GM12878 (cell line): ENCODE measurements around the gene HTT-AS. TPM values are rescaled to one million over a fixed set of nuclear protein-coding genes. Genes with fewer than 3 reads are reported as not detected.

ENCODE experiments used
- IRF4 ChIP-seq: IDR thresholded peaks from 2 replicates; pipeline ENCODE4 v1.6.1; 2011; ENCODE audit warnings: low read depth, low read length
- MXI1 ChIP-seq: fragments of 150-350 bp; IDR thresholded peaks from 2 replicates; pipeline ENCODE4 v1.6.1; 2011; ENCODE audit warnings: low read depth, mild to moderate bottlenecking, inconsistent platforms, low read length, improper control_type of control experiment
- NFYB ChIP-seq: IDR thresholded peaks from 2 replicates; pipeline ENCODE4 v1.6.1; 2011; ENCODE audit warnings: low read depth, mild to moderate bottlenecking, low read length, improper control_type of control experiment, moderate library complexity; ENCODE audit not compliant: insufficient read depth
- RELA ChIP-seq: fragments of 450-650 bp; IDR thresholded peaks from 2 replicates; pipeline ENCODE4 v1.8.0; 2014; ENCODE audit warnings: borderline replicate concordance; ENCODE audit not compliant: partially characterized antibody
- STAT3 ChIP-seq: IDR thresholded peaks from 2 replicates; pipeline ENCODE4 v1.6.1; 2011; ENCODE audit warnings: low read depth, low read length, improper control_type of control experiment
- TBL1XR1 ChIP-seq: IDR thresholded peaks from 2 replicates; pipeline ENCODE4 v1.6.1; 2012; ENCODE audit warnings: low read depth, low read length, improper control_type of control experiment
- ZNF217 ChIP-seq: fragments of 450-650 bp; IDR thresholded peaks from 2 replicates; pipeline ENCODE4 v1.6.1; 2017; ENCODE audit warnings: antibody characterized with exemption, mild to moderate bottlenecking
- ZZZ3 ChIP-seq: IDR thresholded peaks from 2 replicates; pipeline ENCODE4 v1.6.1; 2011; ENCODE audit warnings: low read depth; ENCODE audit not compliant: control insufficient read depth, insufficient read length
- polyA plus RNA-seq, 11 experiments: library from polyadenylated mRNA; depleted of rRNA in 4 of 11; unstranded in 6 of 11; stranded (reverse) in 5 of 11; fragments of >200 nt; fragmentation: Nextera tagmentation in 4 of 11; fragmentation: Illumina TruSeq in 1 of 11; extraction: Ambion mirVana in 4 of 11; extraction: Trizol in 1 of 11; gene quantifications; 1 replicate in 1 of 11; 2 replicates in 10 of 11; pipeline versions ENCODE4 v1.2.1 to v1.2.3, GENCODE V29; 2011 to 2016; ENCODE audit warnings: inconsistent platforms in 2 of 11, missing spikeins in 2 of 11, low read depth in 1 of 11
- total RNA-seq, 4 experiments: library from RNA; depleted of rRNA in 3 of 4; stranded (reverse); fragments of >200 nt in 3 of 4; fragmentation: Illumina TruSeq in 1 of 4; extraction: Trizol in 1 of 4; gene quantifications; 2 replicates each; pipeline versions ENCODE4 v1.2.1 to v1.2.3, GENCODE V29; 2013 to 2021
- TF ChIP-seq, protein P1 (sequence below): fragments of 450-650 bp; IDR thresholded peaks from 2 replicates; pipeline ENCODE4 v1.6.1; 2018; ENCODE audit warnings: mild to moderate bottlenecking, low read depth, moderate library complexity; ENCODE audit not compliant: partially characterized antibody
- TF ChIP-seq, protein P2 (sequence below): IDR thresholded peaks from 2 replicates; pipeline ENCODE4 v1.6.1; 2012; ENCODE audit warnings: low read length, inconsistent platforms
- TF ChIP-seq, protein P3 (sequence below): fragments of 450-650 bp; IDR thresholded peaks from 2 replicates; pipeline ENCODE4 v1.6.1; 2016; ENCODE audit warnings: mild to moderate bottlenecking, moderate library complexity, borderline replicate concordance
- TF ChIP-seq, protein P4 (sequence below), 3 experiments: IDR thresholded peaks in 2 of 3; conservative IDR thresholded peaks in 1 of 3; 2 replicates each; pipeline ENCODE4 v1.5.1; 2011; ENCODE audit warnings: low read depth in 3 of 3, low read length in 3 of 3, mild to moderate bottlenecking in 3 of 3, control low read depth in 2 of 3, moderate library complexity in 2 of 3, inconsistent platforms in 1 of 3, mixed read lengths in 1 of 3; ENCODE audit not compliant: control insufficient read depth in 2 of 3, insufficient read depth in 1 of 3; ENCODE audit errors: extremely low read depth in 1 of 3
- TF ChIP-seq, protein P5 (sequence below): IDR thresholded peaks from 2 replicates; pipeline ENCODE4 v1.6.1; 2011; ENCODE audit warnings: low read depth, mild to moderate bottlenecking, low read length, moderate library complexity, borderline replicate concordance; ENCODE audit errors: extremely low read depth
- TF ChIP-seq, protein P6 (sequence below): fragments of 450-650 bp; IDR thresholded peaks from 2 replicates; pipeline ENCODE4 v1.6.1; 2016; ENCODE audit warnings: mild to moderate bottlenecking
- TF ChIP-seq, protein P7 (sequence below): fragments of 450-650 bp; IDR thresholded peaks from 2 replicates; pipeline ENCODE4 v1.6.1; 2017; ENCODE audit warnings: mild to moderate bottlenecking

The HTT-AS gene
- total and polyA plus RNA-seq, 10 of the 15 experiments (the other 5 are each of a cell fraction or from before 2014, with no cell fraction given): not detected

DNA sequence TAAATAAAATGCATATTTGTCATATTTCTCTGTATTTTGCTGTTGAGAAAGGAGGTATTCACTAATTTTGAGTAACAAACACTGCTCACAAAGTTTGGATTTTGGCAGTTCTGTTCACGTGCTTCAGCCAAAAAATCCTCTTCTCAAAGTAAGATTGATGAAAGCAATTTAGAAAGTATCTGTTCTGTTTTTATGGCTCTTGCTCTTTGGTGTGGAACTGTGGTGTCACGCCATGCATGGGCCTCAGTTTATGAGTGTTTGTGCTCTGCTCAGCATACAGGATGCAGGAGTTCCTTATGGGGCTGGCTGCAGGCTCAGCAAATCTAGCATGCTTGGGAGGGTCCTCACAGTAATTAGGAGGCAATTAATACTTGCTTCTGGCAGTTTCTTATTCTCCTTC, 3.5 kb upstream of the HTT-AS start (continued):
- TF ChIP-seq, protein P1, sequence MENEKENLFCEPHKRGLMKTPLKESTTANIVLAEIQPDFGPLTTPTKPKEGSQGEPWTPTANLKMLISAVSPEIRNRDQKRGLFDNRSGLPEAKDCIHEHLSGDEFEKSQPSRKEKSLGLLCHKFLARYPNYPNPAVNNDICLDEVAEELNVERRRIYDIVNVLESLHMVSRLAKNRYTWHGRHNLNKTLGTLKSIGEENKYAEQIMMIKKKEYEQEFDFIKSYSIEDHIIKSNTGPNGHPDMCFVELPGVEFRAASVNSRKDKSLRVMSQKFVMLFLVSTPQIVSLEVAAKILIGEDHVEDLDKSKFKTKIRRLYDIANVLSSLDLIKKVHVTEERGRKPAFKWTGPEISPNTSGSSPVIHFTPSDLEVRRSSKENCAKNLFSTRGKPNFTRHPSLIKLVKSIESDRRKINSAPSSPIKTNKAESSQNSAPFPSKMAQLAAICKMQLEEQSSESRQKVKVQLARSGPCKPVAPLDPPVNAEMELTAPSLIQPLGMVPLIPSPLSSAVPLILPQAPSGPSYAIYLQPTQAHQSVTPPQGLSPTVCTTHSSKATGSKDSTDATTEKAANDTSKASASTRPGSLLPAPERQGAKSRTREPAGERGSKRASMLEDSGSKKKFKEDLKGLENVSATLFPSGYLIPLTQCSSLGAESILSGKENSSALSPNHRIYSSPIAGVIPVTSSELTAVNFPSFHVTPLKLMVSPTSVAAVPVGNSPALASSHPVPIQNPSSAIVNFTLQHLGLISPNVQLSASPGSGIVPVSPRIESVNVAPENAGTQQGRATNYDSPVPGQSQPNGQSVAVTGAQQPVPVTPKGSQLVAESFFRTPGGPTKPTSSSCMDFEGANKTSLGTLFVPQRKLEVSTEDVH: no peak
- no peak for TF ChIP-seq RELA
- TF ChIP-seq, protein P2, sequence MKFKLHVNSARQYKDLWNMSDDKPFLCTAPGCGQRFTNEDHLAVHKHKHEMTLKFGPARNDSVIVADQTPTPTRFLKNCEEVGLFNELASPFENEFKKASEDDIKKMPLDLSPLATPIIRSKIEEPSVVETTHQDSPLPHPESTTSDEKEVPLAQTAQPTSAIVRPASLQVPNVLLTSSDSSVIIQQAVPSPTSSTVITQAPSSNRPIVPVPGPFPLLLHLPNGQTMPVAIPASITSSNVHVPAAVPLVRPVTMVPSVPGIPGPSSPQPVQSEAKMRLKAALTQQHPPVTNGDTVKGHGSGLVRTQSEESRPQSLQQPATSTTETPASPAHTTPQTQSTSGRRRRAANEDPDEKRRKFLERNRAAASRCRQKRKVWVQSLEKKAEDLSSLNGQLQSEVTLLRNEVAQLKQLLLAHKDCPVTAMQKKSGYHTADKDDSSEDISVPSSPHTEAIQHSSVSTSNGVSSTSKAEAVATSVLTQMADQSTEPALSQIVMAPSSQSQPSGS: no peak
- TF ChIP-seq ZNF217: no peak; the same call in 1 of the 2 replicates
- TF ChIP-seq MXI1: peak; percentile 85
- no peak for TF ChIP-seq ZZZ3
- TF ChIP-seq, protein P3, sequence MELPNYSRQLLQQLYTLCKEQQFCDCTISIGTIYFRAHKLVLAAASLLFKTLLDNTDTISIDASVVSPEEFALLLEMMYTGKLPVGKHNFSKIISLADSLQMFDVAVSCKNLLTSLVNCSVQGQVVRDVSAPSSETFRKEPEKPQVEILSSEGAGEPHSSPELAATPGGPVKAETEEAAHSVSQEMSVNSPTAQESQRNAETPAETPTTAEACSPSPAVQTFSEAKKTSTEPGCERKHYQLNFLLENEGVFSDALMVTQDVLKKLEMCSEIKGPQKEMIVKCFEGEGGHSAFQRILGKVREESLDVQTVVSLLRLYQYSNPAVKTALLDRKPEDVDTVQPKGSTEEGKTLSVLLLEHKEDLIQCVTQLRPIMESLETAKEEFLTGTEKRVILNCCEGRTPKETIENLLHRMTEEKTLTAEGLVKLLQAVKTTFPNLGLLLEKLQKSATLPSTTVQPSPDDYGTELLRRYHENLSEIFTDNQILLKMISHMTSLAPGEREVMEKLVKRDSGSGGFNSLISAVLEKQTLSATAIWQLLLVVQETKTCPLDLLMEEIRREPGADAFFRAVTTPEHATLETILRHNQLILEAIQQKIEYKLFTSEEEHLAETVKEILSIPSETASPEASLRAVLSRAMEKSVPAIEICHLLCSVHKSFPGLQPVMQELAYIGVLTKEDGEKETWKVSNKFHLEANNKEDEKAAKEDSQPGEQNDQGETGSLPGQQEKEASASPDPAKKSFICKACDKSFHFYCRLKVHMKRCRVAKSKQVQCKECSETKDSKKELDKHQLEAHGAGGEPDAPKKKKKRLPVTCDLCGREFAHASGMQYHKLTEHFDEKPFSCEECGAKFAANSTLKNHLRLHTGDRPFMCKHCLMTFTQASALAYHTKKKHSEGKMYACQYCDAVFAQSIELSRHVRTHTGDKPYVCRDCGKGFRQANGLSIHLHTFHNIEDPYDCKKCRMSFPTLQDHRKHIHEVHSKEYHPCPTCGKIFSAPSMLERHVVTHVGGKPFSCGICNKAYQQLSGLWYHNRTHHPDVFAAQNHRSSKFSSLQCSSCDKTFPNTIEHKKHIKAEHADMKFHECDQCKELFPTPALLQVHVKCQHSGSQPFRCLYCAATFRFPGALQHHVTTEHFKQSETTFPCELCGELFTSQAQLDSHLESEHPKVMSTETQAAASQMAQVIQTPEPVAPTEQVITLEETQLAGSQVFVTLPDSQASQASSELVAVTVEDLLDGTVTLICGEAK: no peak
- 0 out of 2 replicates have a peak, but pooled peaks have one; percentile 53 for TF ChIP-seq STAT3
- peak; percentile 80; the same call in 1 of the 2 replicates for TF ChIP-seq TBL1XR1
- TF ChIP-seq, protein P4, sequence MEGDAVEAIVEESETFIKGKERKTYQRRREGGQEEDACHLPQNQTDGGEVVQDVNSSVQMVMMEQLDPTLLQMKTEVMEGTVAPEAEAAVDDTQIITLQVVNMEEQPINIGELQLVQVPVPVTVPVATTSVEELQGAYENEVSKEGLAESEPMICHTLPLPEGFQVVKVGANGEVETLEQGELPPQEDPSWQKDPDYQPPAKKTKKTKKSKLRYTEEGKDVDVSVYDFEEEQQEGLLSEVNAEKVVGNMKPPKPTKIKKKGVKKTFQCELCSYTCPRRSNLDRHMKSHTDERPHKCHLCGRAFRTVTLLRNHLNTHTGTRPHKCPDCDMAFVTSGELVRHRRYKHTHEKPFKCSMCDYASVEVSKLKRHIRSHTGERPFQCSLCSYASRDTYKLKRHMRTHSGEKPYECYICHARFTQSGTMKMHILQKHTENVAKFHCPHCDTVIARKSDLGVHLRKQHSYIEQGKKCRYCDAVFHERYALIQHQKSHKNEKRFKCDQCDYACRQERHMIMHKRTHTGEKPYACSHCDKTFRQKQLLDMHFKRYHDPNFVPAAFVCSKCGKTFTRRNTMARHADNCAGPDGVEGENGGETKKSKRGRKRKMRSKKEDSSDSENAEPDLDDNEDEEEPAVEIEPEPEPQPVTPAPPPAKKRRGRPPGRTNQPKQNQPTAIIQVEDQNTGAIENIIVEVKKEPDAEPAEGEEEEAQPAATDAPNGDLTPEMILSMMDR (IDR thresholded peaks at IDR 0.05 in 2 of 3, conservative IDR thresholded peaks at IDR 0.05 in 1 of 3; ENCODE audit: control insufficient read depth in 2 of 3, extremely low read depth in 1 of 3, insufficient read depth in 1 of 3, low read depth in 3 of 3, low read length in 3 of 3): no peak
- TF ChIP-seq, protein P5, sequence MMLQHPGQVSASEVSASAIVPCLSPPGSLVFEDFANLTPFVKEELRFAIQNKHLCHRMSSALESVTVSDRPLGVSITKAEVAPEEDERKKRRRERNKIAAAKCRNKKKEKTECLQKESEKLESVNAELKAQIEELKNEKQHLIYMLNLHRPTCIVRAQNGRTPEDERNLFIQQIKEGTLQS: no peak
- peak; percentile 95 for TF ChIP-seq IRF4
- no peak for TF ChIP-seq NFYB
- TF ChIP-seq, protein P6, sequence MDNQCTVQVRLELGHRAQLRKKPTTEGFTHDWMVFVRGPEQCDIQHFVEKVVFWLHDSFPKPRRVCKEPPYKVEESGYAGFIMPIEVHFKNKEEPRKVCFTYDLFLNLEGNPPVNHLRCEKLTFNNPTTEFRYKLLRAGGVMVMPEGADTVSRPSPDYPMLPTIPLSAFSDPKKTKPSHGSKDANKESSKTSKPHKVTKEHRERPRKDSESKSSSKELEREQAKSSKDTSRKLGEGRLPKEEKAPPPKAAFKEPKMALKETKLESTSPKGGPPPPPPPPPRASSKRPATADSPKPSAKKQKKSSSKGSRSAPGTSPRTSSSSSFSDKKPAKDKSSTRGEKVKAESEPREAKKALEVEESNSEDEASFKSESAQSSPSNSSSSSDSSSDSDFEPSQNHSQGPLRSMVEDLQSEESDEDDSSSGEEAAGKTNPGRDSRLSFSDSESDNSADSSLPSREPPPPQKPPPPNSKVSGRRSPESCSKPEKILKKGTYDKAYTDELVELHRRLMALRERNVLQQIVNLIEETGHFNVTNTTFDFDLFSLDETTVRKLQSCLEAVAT: no peak
- TF ChIP-seq, protein P7, sequence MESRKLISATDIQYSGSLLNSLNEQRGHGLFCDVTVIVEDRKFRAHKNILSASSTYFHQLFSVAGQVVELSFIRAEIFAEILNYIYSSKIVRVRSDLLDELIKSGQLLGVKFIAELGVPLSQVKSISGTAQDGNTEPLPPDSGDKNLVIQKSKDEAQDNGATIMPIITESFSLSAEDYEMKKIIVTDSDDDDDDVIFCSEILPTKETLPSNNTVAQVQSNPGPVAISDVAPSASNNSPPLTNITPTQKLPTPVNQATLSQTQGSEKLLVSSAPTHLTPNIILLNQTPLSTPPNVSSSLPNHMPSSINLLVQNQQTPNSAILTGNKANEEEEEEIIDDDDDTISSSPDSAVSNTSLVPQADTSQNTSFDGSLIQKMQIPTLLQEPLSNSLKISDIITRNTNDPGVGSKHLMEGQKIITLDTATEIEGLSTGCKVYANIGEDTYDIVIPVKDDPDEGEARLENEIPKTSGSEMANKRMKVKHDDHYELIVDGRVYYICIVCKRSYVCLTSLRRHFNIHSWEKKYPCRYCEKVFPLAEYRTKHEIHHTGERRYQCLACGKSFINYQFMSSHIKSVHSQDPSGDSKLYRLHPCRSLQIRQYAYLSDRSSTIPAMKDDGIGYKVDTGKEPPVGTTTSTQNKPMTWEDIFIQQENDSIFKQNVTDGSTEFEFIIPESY: no peak
